ENCODE results near the gene SERGEF.
"Not testable (repeated sequence)": the region's sequence is repeated elsewhere in the genome, so short reads cannot be mapped to it uniquely, and the experiment has no call there.

The SERGEF gene

DNA sequence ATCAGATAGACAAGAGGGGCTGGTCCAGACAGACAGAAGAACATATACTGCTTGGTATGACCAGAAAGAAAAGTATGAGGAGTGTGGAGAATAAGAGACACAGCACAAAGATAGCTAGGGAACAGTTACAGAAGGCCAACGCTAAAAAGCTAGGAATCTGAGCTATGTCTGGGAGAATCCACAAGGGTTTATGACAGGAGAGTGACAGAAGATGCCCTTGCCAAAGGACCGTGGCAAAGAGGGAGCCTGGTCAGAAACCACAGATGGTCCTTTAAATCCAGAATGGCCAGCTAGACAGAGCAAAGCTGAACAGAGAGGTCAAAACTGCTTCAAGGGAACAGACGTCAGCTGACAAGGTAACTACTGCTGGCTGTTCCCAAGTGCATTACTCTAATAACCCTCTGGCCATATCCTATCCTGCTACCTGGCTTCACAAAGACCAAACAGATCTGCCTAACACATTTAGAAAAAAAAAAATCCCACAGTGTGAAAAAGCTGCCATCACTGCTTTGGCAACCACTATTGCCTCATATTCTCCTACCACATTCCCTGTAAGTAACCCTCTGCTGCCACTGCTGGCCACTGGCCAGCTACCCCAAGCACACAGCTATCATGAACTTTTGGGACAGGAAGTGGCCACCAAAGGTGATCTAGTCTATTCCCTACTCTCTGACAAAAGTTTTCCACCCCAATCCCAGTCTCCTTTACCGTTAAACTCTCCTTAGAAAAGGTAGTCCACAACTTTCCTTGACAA is 7.3 kb downstream of the SERGEF start:
- Histone ChIP-seq H3K4me3 (ENCODE audit: low read depth, low read length) (no peak overlapping the region), H3K9me3 (ENCODE audit: control insufficient read depth, low read length) (no peaks in the 10 kb centered on the region), H3K36me3 (ENCODE audit: control insufficient read depth, insufficient read depth, low read length) (no peaks in the 10 kb centered on the region), H3K79me2 (no peaks in the 10 kb centered on the region), H3K9ac (no peak overlapping the region), H2AFZ (no peak overlapping the region), H3K27me3 (ENCODE audit: control insufficient read depth, insufficient read depth, low read length) (no peaks in the 10 kb centered on the region), H3K4me1 (no peaks in the 10 kb centered on the region), H3K4me2 (ENCODE audit: low read length) (no peak overlapping the region), H3K27ac (no peak overlapping the region)
- TF ChIP-seq, protein P1, sequence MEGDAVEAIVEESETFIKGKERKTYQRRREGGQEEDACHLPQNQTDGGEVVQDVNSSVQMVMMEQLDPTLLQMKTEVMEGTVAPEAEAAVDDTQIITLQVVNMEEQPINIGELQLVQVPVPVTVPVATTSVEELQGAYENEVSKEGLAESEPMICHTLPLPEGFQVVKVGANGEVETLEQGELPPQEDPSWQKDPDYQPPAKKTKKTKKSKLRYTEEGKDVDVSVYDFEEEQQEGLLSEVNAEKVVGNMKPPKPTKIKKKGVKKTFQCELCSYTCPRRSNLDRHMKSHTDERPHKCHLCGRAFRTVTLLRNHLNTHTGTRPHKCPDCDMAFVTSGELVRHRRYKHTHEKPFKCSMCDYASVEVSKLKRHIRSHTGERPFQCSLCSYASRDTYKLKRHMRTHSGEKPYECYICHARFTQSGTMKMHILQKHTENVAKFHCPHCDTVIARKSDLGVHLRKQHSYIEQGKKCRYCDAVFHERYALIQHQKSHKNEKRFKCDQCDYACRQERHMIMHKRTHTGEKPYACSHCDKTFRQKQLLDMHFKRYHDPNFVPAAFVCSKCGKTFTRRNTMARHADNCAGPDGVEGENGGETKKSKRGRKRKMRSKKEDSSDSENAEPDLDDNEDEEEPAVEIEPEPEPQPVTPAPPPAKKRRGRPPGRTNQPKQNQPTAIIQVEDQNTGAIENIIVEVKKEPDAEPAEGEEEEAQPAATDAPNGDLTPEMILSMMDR (IDR thresholded peaks at IDR 0.05) = no peak

DNA sequence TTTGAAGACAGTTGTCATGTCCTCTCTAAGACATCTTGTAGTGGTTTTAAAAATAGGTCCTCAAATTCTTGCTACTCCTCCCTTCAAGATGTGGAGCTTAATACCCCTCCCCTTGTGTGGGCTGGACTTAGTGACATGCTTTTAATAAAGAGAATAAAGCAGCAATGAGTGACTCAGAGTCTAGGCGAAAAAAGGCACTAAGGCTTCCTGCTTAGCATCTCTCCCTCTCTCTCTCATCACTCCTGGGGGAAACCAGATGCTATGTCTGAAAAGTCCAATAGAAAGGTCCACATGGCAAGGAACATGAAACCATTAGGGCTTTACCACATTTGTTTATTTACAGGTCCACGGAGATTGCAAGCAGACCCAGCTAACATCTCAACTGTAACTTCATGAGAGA is 11.7 kb downstream of the SERGEF start:
- H3K9me3 ChIP-seq (ENCODE audit: control insufficient read depth, low read length) = no peaks in the 10 kb centered on the region
- H3K9ac ChIP-seq = no peak overlapping the region
- no peak overlapping the region for H3K4me2 ChIP-seq (ENCODE audit: low read length)
- no peak overlapping the region for H2AFZ ChIP-seq
- TF ChIP-seq, protein P1 (IDR thresholded peaks at IDR 0.05) = no peak
- H3K79me2 ChIP-seq = no peaks in the 10 kb centered on the region
- no peak overlapping the region for H3K4me3 ChIP-seq (ENCODE audit: low read depth, low read length)
- no peaks in the 10 kb centered on the region for H3K27me3 ChIP-seq (ENCODE audit: control insufficient read depth, insufficient read depth, low read length)
- no peaks in the 10 kb centered on the region for H3K36me3 ChIP-seq (ENCODE audit: control insufficient read depth, insufficient read depth, low read length)
- no peaks in the 10 kb centered on the region for H3K4me1 ChIP-seq
- no peak overlapping the region for H3K27ac ChIP-seq

DNA sequence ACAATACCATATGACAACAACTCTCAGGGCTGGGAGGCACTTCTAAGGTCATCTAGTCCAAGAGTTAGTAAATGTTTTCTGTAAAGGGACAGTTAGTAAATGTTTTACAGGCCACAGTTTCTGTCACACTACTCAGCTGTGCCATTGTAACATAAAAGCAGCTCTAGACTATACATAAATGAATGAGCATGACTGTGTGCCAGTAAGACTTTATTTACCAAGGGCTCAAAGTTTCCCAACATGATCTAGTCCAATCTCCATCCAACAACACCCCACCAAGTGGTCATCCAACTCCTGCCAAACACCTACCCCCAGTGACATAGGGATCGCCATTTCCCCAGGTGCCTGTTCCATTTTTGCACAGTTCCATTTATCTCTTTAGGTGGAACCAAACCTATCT is 12.1 kb downstream of the SERGEF start:
- H3K27me3 ChIP-seq (ENCODE audit: control insufficient read depth, insufficient read depth, low read length) = no peaks in the 10 kb centered on the region
- H3K36me3 ChIP-seq (ENCODE audit: control insufficient read depth, insufficient read depth, low read length) = no peaks in the 10 kb centered on the region
- no peak overlapping the region for H3K4me2 ChIP-seq (ENCODE audit: low read length)
- H3K79me2 ChIP-seq = no peaks in the 10 kb centered on the region
- TF ChIP-seq, protein P1 (IDR thresholded peaks at IDR 0.05) = no peak
- no peak overlapping the region for H3K9ac ChIP-seq
- no peak overlapping the region for H3K27ac ChIP-seq
- H2AFZ ChIP-seq = no peak overlapping the region
- H3K4me1 ChIP-seq = no peaks in the 10 kb centered on the region
- H3K4me3 ChIP-seq (ENCODE audit: low read depth, low read length) = no peak overlapping the region
- H3K9me3 ChIP-seq (ENCODE audit: control insufficient read depth, low read length) = no peaks in the 10 kb centered on the region

DNA sequence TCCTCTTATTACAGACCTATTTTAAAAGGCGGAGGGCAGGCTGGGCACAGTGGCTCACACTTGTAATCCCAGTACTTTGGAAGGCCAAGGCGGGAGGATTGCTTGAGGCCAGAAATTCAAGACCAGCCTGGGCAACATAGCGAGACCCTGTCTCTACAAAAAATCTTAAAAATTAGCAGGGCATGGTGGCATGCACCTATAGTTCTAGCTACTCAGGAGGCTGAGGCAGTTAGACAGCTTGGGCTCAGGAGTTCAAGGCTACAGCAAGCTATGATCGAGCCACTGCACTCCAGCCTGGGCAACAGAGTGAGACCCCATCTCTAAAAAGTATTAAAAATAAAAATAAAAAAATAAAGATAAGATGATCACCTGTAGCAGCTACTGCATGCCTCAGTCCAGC is 12.7 kb downstream of the SERGEF start:
- not testable (repeated sequence) for H3K27me3 ChIP-seq (ENCODE audit: control insufficient read depth, insufficient read depth, low read length); H3K4me1 ChIP-seq; H3K4me2 ChIP-seq (ENCODE audit: low read length); H3K27ac ChIP-seq; H3K9me3 ChIP-seq (ENCODE audit: control insufficient read depth, low read length); H3K79me2 ChIP-seq; H3K36me3 ChIP-seq (ENCODE audit: control insufficient read depth, insufficient read depth, low read length); H3K9ac ChIP-seq; H3K4me3 ChIP-seq (ENCODE audit: low read depth, low read length); H2AFZ ChIP-seq

DNA sequence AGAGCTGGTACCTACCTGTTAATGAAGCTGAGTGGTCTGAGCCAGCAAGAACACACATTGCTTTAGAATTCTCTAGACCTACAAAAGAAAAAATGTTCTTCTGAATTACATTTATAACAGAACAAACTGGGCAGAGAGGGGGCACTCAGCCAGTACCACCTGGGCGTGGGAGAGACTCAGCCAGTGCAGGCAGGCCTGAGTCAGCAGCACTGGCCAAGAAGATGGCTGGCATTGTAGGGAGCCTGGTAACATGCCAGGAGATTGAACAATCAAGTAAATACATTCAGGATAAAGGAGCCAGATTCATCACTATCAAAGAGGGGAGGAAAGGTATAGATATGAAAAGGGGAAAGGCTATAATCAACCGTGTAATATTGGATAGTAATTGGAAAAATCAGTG is 19.9 kb downstream of the SERGEF start:
- Histone ChIP-seq H3K4me1 (no peaks in the 10 kb centered on the region), H3K36me3 (ENCODE audit: control insufficient read depth, insufficient read depth, low read length) (no peaks in the 10 kb centered on the region)

More for the DNA sequence above, 19.9 kb downstream of the SERGEF start:
- Histone ChIP-seq H2AFZ (no peak overlapping the region), H3K27me3 (ENCODE audit: control insufficient read depth, insufficient read depth, low read length) (no peaks in the 10 kb centered on the region), H3K9me3 (ENCODE audit: control insufficient read depth, low read length) (no peaks in the 10 kb centered on the region), H3K9ac (no peak overlapping the region), H3K79me2 (no peaks in the 10 kb centered on the region), H3K4me3 (ENCODE audit: low read depth, low read length) (no peak overlapping the region), H3K4me2 (ENCODE audit: low read length) (no peak overlapping the region), H3K27ac (no peak overlapping the region)
- TF ChIP-seq, protein P1 (IDR thresholded peaks at IDR 0.05) = no peak
